Activated naive CD8-positive, alpha-beta T cell treated with anti-CD3 and anti-CD28 coated beads for 36 hours (primary cell): ENCODE data around the gene AGTRAP. TPM values are rescaled to one million over a fixed set of nuclear protein-coding genes. Genes with fewer than 3 reads are reported as not detected.

Experiments
- DNase-seq: peaks from one replicate; pipeline ENCODE4 v3.0.0; 2021
- H3K27ac Mint-ChIP-seq: one replicate; pipeline ENCODE4 v1.8.0; 2022; ENCODE audit warnings: mild to moderate bottlenecking, moderate library complexity, mixed read lengths
- H3K27me3 Mint-ChIP-seq: one replicate; pipeline ENCODE4 v1.8.0; 2022; ENCODE audit warnings: mild to moderate bottlenecking, mixed read lengths
- H3K36me3 Mint-ChIP-seq: one replicate; pipeline ENCODE4 v1.8.0; 2021; ENCODE audit warnings: mild to moderate bottlenecking, mixed read lengths
- H3K4me1 Mint-ChIP-seq: one replicate; pipeline ENCODE4 v1.8.0; 2021; ENCODE audit warnings: mixed read lengths
- H3K4me3 Mint-ChIP-seq: one replicate; pipeline ENCODE4 v1.8.0; 2022; ENCODE audit warnings: mild to moderate bottlenecking, moderate library complexity, mixed read lengths
- H3K9me3 Mint-ChIP-seq: one replicate; pipeline ENCODE4 v1.8.0; 2022; ENCODE audit warnings: mixed read lengths
- total RNA-seq, 2 experiments: library from RNA; stranded (reverse); gene quantifications; one replicate each; pipeline ENCODE4 v1.2.3, GENCODE V29; 2021

Gene AGTRAP
- total RNA-seq, 2 experiments from 2014 or later: 10.2 to 11.0 TPM

- Mint-ChIP-seq H3K36me3 (peaks cover 2% of the 10 kb centered on the region), H3K4me3 (no peak overlapping the region), H3K4me1 (peaks cover 52% of the 10 kb centered on the region), H3K9me3 (no peaks in the 10 kb centered on the region), H3K27ac (no peak overlapping the region), H3K27me3 (no peaks in the 10 kb centered on the region)
- DNase-seq: no peak
These were observed 2.2 kb downstream of the AGTRAP start for GRCh38 chr1:11738096-11738495.

DNA sequence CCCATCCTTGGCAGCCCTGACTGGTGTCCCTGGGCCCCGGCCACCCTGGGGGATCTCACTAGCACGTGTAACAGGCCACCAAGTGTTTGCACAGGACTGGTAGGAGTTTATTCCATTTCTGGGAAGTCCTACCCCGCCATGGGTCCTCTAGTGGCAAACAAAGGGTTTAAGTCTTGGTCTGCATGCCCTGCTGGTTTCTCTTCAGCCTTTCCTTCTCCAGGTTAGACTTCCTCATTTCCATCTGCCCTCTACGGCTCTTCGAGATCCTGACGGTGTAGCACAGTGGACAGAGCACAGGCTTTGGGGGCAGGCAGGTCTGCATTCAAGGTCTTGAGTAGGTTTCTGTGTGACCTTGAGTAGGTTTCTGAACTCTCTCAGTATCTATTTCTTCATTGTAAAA lies 2.8 kb downstream of the AGTRAP start:
- no peak for DNase-seq
- H3K4me1 Mint-ChIP-seq: peaks cover 47% of the 10 kb centered on the region
- H3K4me3 Mint-ChIP-seq: no peak overlapping the region
- H3K36me3 Mint-ChIP-seq: peaks cover 2% of the 10 kb centered on the region
- H3K27me3 Mint-ChIP-seq: no peaks in the 10 kb centered on the region
- H3K27ac Mint-ChIP-seq: no peak overlapping the region
- no peaks in the 10 kb centered on the region for H3K9me3 Mint-ChIP-seq

- no peak overlapping the region for H3K27ac Mint-ChIP-seq
- no peaks in the 10 kb centered on the region for H3K9me3 Mint-ChIP-seq
- peaks cover 47% of the 10 kb centered on the region for H3K4me1 Mint-ChIP-seq
- DNase-seq: peak; percentile 22
- no peaks in the 10 kb centered on the region for H3K27me3 Mint-ChIP-seq
- peak overlapping the region; percentile 5 for H3K4me3 Mint-ChIP-seq
- peaks cover 2% of the 10 kb centered on the region for H3K36me3 Mint-ChIP-seq
These were observed 4.6 kb downstream of the AGTRAP start for GRCh38 chr1:11740258-11741192.

- Mint-ChIP-seq H3K27me3 (no peaks in the 10 kb centered on the region), H3K36me3 (no peaks in the 10 kb centered on the region), H3K27ac (no peak overlapping the region), H3K9me3 (no peaks in the 10 kb centered on the region), H3K4me3 (no peak overlapping the region), H3K4me1 (peaks cover 45% of the 10 kb centered on the region)
- DNase-seq: no peak
These were observed 5.5 kb downstream of the AGTRAP start for GRCh38 chr1:11741482-11741881.

- Mint-ChIP-seq H3K4me1 (peaks cover 42% of the 10 kb centered on the region), H3K27ac (no peak overlapping the region), H3K27me3 (no peaks in the 10 kb centered on the region), H3K4me3 (no peak overlapping the region), H3K9me3 (no peaks in the 10 kb centered on the region), H3K36me3 (no peaks in the 10 kb centered on the region)
- DNase-seq: no peak
These were observed 6.1 kb downstream of the AGTRAP start for GRCh38 chr1:11741919-11742558.

GRCh38 chr1:11744287-11744686 lies 8.4 kb downstream of the AGTRAP start:
- no peak for DNase-seq
- no peaks in the 10 kb centered on the region for H3K36me3 Mint-ChIP-seq
- H3K4me3 Mint-ChIP-seq: no peak overlapping the region
- peaks cover 32% of the 10 kb centered on the region for H3K4me1 Mint-ChIP-seq
- no peaks in the 10 kb centered on the region for H3K9me3 Mint-ChIP-seq
- no peak overlapping the region for H3K27ac Mint-ChIP-seq
- no peaks in the 10 kb centered on the region for H3K27me3 Mint-ChIP-seq

GRCh38 chr1:11746092-11746491 lies 10.2 kb downstream of the AGTRAP start:
- H3K36me3 Mint-ChIP-seq: no peaks in the 10 kb centered on the region
- H3K27me3 Mint-ChIP-seq: no peaks in the 10 kb centered on the region
- no peak for DNase-seq
- no peak overlapping the region for H3K27ac Mint-ChIP-seq
- peaks cover 18% of the 10 kb centered on the region for H3K4me1 Mint-ChIP-seq
- H3K4me3 Mint-ChIP-seq: no peak overlapping the region
- H3K9me3 Mint-ChIP-seq: no peaks in the 10 kb centered on the region

- H3K27me3 Mint-ChIP-seq: no peaks in the 10 kb centered on the region
- DNase-seq: no peak
- no peaks in the 10 kb centered on the region for H3K9me3 Mint-ChIP-seq
- H3K4me1 Mint-ChIP-seq: peaks cover 10% of the 10 kb centered on the region
- H3K27ac Mint-ChIP-seq: no peak overlapping the region
- H3K36me3 Mint-ChIP-seq: no peaks in the 10 kb centered on the region
- no peak overlapping the region for H3K4me3 Mint-ChIP-seq
These were observed 11.0 kb downstream of the AGTRAP start for GRCh38 chr1:11746795-11747487.

- no peaks in the 10 kb centered on the region for H3K36me3 Mint-ChIP-seq
- H3K4me3 Mint-ChIP-seq: no peak overlapping the region
- no peaks in the 10 kb centered on the region for H3K27me3 Mint-ChIP-seq
- H3K27ac Mint-ChIP-seq: peak overlapping the region; percentile 69
- H3K4me1 Mint-ChIP-seq: peaks cover 5% of the 10 kb centered on the region
- H3K9me3 Mint-ChIP-seq: no peaks in the 10 kb centered on the region
- no peak for DNase-seq
These were observed 12.6 kb downstream of the AGTRAP start for GRCh38 chr1:11748294-11749202.

DNA sequence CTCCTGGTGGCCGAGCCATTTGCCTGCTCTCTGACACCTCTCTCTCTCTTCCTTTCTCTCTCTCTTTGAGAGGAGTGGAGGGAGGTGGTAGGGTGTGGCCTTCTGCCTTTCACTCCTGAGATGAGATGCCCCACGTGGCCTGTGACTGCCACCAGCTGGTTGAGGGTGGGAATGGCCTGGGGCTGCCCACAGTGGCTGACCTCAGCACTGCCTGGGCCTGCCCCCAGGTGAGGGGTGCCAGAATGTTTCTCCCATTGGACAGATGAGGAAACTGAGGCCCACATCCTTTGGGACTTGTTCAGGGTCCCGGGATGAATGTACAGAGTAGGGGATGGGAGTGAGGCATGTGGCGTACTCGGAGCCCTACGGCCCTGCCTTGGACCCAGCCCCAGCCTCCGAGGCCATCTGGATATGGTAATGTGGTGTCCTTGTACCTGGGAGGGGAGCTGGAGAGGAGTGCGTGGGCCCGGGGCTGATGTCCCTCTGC lies 13.3 kb downstream of the AGTRAP start:
- H3K9me3 Mint-ChIP-seq: no peaks in the 10 kb centered on the region
- H3K27me3 Mint-ChIP-seq: no peaks in the 10 kb centered on the region
- H3K27ac Mint-ChIP-seq: peak overlapping the region; percentile 69
- no peak overlapping the region for H3K4me3 Mint-ChIP-seq
- peaks cover 5% of the 10 kb centered on the region for H3K4me1 Mint-ChIP-seq
- peak; percentile 30 for DNase-seq
- no peaks in the 10 kb centered on the region for H3K36me3 Mint-ChIP-seq

DNA sequence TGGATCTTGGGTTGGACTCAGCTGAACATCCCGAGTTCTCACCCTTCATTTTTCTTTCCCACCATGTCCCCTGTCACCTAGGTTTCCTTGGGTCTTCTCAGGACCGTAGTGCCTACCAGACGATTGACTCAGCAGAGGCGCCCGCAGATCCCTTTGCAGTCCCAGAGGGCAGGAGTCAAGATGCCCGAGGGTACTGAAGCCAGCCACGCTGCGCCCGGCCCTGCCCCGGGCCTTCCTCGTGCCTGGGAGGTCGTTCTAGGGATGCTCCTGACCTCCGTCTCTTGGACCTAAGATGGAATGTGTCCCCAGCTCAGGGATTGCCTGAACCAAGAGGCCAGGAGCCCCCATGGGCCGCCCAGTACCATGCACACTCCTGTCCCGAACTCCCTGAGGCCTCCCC lies 14.1 kb downstream of the AGTRAP start:
- Mint-ChIP-seq H3K36me3 (no peaks in the 10 kb centered on the region), H3K4me1 (peaks cover 5% of the 10 kb centered on the region), H3K4me3 (no peak overlapping the region), H3K27me3 (no peaks in the 10 kb centered on the region), H3K27ac (no peak overlapping the region), H3K9me3 (no peaks in the 10 kb centered on the region)
- no peak for DNase-seq

GRCh38 chr1:11751087-11751486 lies 15.2 kb downstream of the AGTRAP start:
- Mint-ChIP-seq H3K27ac (no peak overlapping the region), H3K9me3 (no peaks in the 10 kb centered on the region)

DNA sequence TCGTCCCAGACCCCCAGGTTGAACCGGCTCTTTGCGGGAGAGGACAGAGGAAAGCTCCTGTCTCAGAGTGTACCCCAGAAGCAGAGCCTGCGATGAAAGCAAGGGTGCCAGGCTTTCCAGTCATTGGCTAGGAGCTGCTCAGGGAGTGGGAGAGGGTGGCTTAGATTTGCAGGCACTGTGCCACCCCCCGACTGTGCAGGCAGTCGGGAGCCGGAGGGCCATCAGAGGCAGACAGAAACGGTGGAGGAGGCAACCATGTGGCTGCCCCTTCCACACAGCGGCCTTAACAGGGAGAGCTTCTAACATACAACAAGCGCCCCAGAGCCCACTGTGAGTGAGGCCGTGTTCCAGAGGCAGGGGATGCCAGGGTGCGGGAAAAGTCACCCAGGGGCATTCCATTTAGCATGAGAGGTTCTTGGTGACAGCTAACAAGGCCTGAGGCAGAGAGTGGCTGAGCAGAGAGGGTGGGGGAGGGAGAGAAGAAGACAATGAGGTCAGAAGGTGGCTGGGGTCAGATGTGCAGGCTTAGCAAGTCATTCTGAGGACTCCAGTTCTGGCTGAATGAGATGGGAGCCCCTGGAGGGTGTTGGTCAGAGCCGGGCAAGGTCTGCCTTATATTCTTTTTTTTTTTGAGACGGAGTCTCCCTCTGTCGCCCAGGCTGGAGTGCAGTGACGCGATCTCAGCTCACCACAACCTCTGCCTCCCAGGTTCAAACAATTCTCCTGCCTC lies 16.6 kb downstream of the AGTRAP start:
- Mint-ChIP-seq H3K9me3 (no peaks in the 10 kb centered on the region), H3K4me1 (peaks cover 5% of the 10 kb centered on the region), H3K27me3 (no peaks in the 10 kb centered on the region), H3K36me3 (no peaks in the 10 kb centered on the region), H3K27ac (no peak overlapping the region), H3K4me3 (no peak overlapping the region)
- no peak for DNase-seq

More at GRCh38 chr1:11751087-11751486, 15.2 kb downstream of the AGTRAP start:
- H3K36me3 Mint-ChIP-seq: no peaks in the 10 kb centered on the region
- peaks cover 5% of the 10 kb centered on the region for H3K4me1 Mint-ChIP-seq
- no peak for DNase-seq
- H3K27me3 Mint-ChIP-seq: no peaks in the 10 kb centered on the region
- no peak overlapping the region for H3K4me3 Mint-ChIP-seq
